ENCODE data around the gene BCDIN3D.

BCDIN3D gene

DNA sequence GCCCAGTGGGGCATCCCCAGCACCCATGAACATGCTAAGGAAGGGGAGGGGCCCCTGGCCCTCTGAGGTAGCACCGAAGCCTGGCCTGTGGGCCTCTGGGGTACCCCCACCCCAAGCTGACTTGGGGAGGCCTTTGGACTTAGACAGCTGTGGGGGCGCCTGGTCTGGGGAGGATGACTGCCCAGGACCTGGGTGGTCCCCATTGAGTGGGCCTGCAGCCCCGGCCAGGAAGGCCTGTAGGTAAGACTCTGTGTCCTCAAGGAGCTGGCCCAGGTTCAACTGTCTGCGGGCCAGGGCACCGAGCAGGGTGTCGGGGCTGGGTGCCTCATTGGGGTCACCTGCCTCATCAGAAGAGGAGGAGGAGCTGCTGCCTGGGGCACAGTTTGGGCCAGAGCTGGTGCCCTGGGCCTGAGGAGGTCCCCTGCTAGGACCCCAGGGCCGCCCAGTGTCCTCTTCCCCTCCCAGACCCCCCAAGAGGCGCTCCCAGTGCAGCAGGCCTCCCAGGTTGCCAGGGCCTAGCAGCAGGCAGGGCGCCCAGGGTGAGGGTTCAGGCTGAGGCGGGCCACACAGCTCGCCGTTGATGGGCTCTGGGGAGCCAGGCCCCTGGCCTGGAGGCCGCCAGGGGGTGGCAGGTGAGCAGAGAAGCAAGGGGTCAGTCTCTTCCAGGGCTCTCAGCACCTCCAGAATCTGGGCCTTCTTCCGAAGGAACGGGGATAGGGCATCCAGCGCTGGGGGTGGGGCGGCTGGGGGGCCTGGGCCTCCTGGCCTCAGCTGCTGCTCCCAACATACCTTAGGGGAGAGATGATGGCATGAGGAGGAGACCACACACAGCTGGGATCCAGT lies 46.1 kb downstream of the BCDIN3D start:
- no peak for DNase-seq (ENCODE audit: low spot score)

DNA sequence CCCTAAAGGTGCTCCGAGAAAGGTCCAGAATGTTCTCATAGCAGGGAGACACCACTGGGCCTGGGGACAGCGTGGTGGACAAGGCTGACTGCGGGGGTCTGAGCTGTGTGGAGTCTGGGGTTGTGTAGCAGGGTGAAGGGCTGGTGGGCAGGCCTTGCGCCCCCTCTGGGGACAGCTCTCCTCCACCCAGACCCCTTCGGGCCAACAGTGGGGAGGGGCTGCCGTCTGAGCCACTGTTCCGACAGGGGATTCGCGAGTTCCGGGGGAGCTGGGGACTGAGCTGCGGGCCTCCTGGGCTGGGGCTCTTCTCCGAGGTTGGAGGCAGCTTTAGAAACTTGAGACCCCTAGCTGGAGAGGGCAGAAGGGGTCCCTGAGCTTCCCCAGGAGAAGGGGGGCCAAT lies 46.8 kb downstream of the BCDIN3D start:
- DNase-seq (ENCODE audit: low spot score), result no peak

DNA sequence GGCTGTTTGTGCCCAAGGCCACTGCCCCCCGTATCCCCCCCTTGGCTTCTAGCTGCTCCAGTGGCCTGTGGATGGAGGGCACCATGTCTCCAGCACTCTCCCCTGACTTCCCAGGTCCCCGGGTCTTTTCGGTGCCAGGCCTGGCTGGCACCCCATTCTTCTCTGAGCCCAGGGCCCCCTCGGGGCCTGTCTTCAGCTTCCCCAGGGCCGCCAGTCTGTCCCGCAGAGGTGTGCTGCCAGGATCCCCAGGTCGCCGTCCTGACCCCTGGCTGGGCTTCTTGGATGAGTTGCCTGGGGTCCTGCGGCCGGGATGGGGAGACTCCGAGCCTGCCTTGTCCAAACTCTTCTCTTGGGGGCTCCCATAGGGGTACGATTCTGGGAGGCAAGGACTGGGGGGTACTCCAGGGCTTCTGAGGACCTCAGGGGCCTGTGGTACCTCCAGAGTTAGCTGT lies 47.2 kb downstream of the BCDIN3D start:
- no peak for DNase-seq (ENCODE audit: low spot score)

DNA sequence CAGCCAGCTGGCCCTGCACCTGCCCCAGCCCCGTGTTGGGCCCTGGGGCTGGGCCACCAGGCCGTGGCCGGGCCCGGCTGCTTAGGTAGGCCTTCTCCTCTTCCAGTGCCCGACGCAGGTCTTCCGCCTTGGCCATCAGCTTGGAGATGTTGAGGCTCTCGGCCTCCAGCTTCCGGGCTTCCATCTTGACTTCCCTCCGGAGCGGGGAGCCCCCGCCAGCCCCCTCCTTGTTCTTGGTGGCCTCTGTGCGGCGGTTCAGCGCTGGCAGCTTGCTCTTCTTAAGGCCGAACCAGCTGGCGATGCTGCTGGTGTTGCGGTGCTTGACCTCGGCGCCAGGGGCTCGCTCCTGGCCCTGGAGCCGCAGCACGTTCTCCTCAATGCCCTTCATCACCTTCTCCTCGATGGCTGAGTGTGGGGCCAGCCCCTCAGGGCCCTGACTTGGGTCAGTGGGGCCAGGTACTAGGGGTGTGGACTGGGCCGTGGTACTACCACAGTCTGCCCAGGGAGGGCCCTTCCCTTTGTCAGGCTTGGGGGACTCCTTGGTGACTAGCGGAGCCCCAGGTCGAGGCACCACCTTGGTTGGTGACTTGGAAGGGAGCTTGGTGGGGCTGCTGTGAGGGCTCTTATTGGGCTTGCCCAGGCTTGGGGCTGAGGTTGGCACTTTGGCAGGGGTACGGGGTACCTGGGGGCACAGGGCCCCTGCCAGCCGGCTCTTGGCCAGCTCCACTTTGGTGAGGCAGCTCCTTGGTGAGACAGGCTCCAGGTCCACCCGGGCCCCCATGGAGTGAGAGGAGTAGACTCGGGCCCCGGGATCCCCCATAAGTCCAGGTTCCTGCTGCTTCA lies 47.9 kb downstream of the BCDIN3D start:
- no peak for DNase-seq (ENCODE audit: low spot score)

DNA sequence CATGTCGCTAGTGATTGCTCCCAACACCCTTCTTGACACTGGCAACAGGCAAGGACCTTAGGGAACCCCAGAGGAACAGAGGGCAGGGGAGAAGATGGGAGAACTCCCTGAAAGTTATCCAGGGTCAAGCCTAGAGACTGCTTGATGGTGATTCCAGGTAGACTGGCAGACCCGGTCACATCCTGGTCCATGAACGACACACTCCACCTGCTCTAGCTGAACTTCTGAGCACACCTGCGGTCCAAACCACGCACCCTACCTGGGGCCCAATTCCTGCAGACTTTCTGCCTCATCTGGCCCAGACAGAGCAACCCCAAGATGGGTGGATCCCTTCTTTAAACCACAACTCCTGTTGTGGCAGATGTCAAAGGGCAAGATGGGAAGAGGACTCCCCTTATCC lies 48.9 kb downstream of the BCDIN3D start:
- no peak for DNase-seq (ENCODE audit: low spot score)

DNA sequence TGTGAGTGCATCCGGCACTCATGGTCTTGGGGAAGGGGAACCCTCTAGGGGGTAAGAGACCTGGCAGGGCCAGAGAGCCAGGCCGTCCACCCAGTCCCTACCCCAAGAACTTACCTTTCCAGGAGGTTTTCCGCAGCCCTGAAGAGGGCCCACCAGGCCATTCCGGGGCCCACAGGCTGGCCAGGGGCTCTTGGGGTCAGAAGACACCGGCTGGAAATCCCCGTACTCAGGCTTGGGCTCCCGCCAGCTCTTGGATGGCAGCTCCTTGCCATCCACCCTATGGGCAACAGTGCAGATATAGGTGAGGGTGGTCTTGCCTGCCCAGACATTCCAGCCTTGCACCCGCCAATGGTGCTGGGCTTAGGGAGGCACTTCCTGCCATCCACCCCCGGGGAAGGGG lies 49.3 kb downstream of the BCDIN3D start:
- DNase-seq (ENCODE audit: low spot score), result no peak

DNA sequence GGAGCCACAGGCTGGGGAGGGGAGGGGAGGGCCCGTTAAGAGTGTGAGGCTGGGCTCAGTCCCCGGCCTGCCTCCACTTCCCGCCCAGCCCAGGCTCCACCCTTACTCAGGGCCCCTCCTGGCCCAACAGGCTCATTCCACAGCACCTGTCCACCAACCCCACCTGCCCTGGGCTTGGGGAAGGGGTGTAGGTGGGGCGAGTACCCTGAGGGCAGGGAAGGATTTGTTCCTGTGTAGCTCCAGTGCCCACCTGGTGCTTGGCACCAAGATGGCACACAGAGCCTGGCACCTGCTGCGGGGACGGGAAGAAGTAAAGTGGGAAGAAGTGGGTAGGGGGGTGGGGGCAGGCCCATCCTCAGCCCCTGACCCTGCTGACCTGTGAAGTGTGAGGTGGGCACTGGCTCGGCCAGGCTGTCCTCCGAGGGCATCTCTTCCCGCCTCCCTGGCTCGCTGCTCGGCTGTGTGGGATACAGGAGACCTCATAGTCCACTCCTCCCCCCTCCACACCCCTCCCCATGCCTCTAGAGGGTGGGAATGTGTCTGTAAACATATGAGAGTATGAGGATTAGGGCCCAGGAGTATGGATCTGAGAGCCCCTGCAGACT lies 49.8 kb downstream of the BCDIN3D start:
- DNase-seq (ENCODE audit: low spot score), result no peak

DNA sequence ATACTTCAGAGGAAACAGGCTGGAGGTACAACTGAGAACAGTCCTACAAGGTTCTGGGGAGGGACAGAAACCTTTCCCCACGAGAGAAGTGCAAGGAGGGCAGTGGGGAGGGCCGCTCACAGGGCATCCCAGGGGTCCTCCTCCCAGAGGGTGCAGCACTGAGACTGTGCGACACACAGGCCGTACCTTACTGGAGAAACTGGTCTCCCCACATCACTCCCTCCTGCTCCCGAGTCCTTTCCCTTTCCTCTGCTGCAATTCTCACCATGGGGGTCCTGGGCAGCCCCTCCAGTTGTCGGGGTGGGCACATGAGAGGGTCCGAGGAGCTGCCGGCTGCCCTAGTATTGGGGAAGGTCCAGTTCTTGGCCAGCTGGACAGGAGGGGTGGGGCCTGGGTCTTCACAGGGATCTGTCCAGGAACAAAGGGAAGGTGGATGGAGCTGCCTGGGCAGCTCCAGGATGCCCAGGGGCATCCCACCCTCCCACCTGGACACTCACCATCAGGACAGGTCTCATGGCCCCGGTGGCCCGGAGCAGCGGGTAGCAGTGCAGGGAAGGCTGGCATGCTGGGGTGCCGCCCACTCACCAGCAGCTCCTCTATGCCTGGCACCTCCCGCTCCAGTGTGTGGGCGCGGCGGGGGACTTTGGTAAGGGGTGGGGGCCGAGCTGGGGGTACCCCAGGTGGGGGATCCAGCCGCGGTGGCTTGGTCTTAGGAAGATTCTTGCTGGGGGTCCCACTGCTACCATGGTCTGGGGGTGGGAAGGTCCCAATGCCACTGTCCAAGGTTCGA lies 50.5 kb downstream of the BCDIN3D start:
- no peak for DNase-seq (ENCODE audit: low spot score)

DNA sequence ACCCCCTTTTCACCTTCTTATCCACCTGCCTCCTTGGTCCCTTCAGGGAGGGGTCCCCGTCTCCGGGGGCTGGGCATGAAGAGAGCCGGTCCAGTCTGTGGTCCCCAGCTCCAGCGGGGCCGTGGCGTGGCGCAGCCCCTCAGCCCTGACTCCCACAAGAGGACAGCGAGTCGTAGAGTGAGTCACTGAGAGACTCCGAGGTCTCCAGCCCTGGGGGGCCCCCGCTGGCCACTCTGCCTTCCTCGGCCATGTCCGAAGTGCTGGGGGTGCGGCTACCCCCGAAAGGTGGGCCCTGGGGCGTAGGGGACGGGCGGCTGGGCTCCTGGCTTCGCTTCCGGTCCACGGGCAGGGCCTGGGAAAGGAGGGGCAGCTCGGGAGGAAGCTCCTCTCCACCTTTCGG lies 51.2 kb downstream of the BCDIN3D start:
- no peak for DNase-seq (ENCODE audit: low spot score)

DNA sequence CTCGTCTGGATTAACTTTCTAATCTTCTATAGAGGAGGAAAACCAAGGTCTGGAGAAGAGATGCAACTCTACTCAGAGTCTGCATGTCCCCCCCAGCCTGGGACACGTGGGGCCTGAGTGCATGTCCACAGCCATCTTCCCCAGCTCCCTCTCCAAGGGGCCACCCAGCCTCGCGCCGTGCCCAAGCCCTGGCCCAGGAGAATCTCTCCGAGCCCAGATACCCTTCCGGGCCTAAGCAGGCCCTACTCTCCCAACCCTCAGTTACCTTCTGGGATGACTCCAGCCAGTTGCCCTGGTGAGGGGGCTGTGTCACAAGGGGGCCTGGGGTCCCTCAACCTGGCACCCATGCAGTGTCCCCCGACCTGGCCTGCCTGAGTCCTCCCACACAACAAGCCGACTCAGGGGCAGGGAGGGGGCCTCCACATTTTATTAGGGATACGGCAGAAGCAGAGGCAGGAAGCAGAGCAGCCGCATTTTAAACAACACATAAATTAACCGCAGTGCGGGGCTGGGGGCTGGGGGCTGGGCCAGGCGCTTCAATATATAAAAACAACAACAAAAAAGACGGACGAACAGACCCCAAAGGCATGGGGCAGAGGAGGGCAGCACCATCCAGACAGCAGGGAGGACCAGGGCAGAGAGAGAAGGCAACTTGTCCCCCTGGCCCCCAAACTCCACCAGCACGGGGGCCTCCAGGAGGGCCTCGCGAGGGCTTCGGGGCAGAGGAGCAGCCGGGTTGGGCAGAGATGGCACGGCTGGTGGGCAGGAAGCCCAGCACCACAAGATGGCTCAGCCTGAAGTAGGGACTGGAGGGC lies 52.0 kb downstream of the BCDIN3D start:
- DNase-seq (ENCODE audit: low spot score), result no peak

DNA sequence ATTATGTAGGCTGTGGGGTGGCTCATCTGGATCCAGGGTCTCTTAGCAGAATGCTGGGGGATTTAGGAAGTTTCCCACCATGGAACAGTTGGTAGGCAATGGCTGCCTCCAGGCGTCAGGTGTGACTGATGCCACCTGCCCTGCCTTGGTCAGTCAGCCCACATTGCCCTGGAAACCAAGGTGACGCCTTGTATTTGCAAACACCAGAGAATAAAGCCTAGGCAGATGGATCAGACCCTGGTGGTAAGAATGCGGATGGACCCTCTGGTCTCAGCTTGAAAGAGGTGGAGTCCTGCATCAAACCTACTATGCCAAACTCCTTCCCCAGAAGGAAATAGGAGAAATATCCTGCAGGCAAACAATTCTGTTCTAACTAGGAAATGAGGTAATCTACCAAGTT lies 52.9 kb downstream of the BCDIN3D start:
- DNase-seq (ENCODE audit: low spot score), result no peak

DNA sequence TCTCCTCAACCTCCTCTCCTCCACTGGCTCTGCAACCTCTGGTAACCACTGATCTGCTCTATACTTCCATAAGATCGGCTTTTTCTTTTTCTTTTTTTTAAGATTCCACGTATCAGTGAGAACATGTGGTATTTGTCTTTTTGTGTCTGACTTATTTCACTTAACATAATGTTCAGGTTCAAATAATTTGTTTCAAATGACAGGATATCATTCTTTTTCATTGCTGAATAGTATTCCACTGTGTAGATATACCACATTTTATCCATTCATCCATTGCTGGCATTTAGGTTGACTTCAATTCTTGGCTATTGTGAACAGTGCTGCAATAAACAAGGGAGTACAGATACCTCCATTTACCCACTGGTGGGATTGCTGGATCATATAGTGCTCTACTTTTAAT lies 55.2 kb downstream of the BCDIN3D start:
- DNase-seq (ENCODE audit: low spot score), result no peak
